Measurements from ENCODE around the gene ETV1.

The ETV1 gene

GRCh38 chr7:13945670-13946069 is 43.8 kb downstream of the ETV1 start:
- TF ChIP-seq ZBTB7A (IDR thresholded peaks at IDR 0.05; ENCODE audit: low read depth) = no peak
- no peak for TF ChIP-seq MAX (IDR thresholded peaks at IDR 0.05)
- TF ChIP-seq NFIC (IDR thresholded peaks at IDR 0.05) = no peak
- TF ChIP-seq TCF12 (IDR thresholded peaks at IDR 0.05; ENCODE audit: low read depth) = no peak
- no peak for TF ChIP-seq EGR1 (IDR thresholded peaks at IDR 0.05)
- no peak for TF ChIP-seq YY1 (IDR thresholded peaks at IDR 0.05; ENCODE audit: low read depth)
- TF ChIP-seq FOXM1 (IDR thresholded peaks at IDR 0.05; ENCODE audit: borderline replicate concordance, low read depth) = no peak
- no peak for TF ChIP-seq CEBPB (IDR thresholded peaks at IDR 0.05)
- no peak for TF ChIP-seq USF1 (IDR thresholded peaks at IDR 0.05)
- no peak for TF ChIP-seq EP300 (IDR thresholded peaks at IDR 0.05; ENCODE audit: borderline replicate concordance)
- no peak for TF ChIP-seq TAF1 (IDR thresholded peaks at IDR 0.05; ENCODE audit: low read depth)
- no peak for TF ChIP-seq TEAD4 (IDR thresholded peaks at IDR 0.05)
- TF ChIP-seq REST (IDR thresholded peaks at IDR 0.05; ENCODE audit: low read depth) = no peak
- no peak for TF ChIP-seq CREB1 (IDR thresholded peaks at IDR 0.05; ENCODE audit: low read depth)
- no peak for TF ChIP-seq RAD21 (IDR thresholded peaks at IDR 0.05; ENCODE audit: low read depth)

- TF ChIP-seq CREB1 (IDR thresholded peaks at IDR 0.05; ENCODE audit: low read depth) (no peak), YY1 (IDR thresholded peaks at IDR 0.05; ENCODE audit: low read depth) (no peak), CEBPB (IDR thresholded peaks at IDR 0.05) (no peak), EP300 (IDR thresholded peaks at IDR 0.05; ENCODE audit: borderline replicate concordance) (no peak), ZBTB7A (IDR thresholded peaks at IDR 0.05; ENCODE audit: low read depth) (no peak), REST (IDR thresholded peaks at IDR 0.05; ENCODE audit: low read depth) (no peak), MAX (IDR thresholded peaks at IDR 0.05) (no peak), USF1 (IDR thresholded peaks at IDR 0.05) (no peak)
Measured at GRCh38 chr7:13933536-13933935, 55.9 kb downstream of the ETV1 start.

- TF ChIP-seq TEAD4 (IDR thresholded peaks at IDR 0.05) (no peak), TAF1 (IDR thresholded peaks at IDR 0.05; ENCODE audit: low read depth) (no peak), RAD21 (IDR thresholded peaks at IDR 0.05; ENCODE audit: low read depth) (no peak), MAX (IDR thresholded peaks at IDR 0.05) (no peak), TCF12 (IDR thresholded peaks at IDR 0.05; ENCODE audit: low read depth) (no peak), USF1 (IDR thresholded peaks at IDR 0.05) (no peak), NFIC (IDR thresholded peaks at IDR 0.05) (no peak), EP300 (IDR thresholded peaks at IDR 0.05; ENCODE audit: borderline replicate concordance) (no peak), CREB1 (IDR thresholded peaks at IDR 0.05; ENCODE audit: low read depth) (no peak)
Measured at GRCh38 chr7:13933091-13933490, 56.4 kb downstream of the ETV1 start.

- TF ChIP-seq CEBPB (IDR thresholded peaks at IDR 0.05) (no peak), FOXM1 (IDR thresholded peaks at IDR 0.05; ENCODE audit: borderline replicate concordance, low read depth) (no peak), NFIC (IDR thresholded peaks at IDR 0.05) (no peak), TAF1 (IDR thresholded peaks at IDR 0.05; ENCODE audit: low read depth) (no peak), ZBTB7A (IDR thresholded peaks at IDR 0.05; ENCODE audit: low read depth) (no peak), CREB1 (IDR thresholded peaks at IDR 0.05; ENCODE audit: low read depth) (no peak), TCF12 (IDR thresholded peaks at IDR 0.05; ENCODE audit: low read depth) (no peak), EP300 (IDR thresholded peaks at IDR 0.05; ENCODE audit: borderline replicate concordance) (no peak), EGR1 (IDR thresholded peaks at IDR 0.05) (no peak), TEAD4 (IDR thresholded peaks at IDR 0.05) (no peak), USF1 (IDR thresholded peaks at IDR 0.05) (no peak), RAD21 (IDR thresholded peaks at IDR 0.05; ENCODE audit: low read depth) (no peak), REST (IDR thresholded peaks at IDR 0.05; ENCODE audit: low read depth) (no peak)
Measured at GRCh38 chr7:13932131-13932530, 57.3 kb downstream of the ETV1 start.
